ENCODE results near the gene LRRC15. TPM values are rescaled to one million over a fixed set of nuclear protein-coding genes. Genes with fewer than 3 reads are reported as not detected.

LRRC15 gene
- total RNA-seq, 2 experiments from 2014 or later = not detected

GRCh38 chr3:194387276-194387675 is 17.7 kb upstream of the LRRC15 start:
- no peak for DNase-seq (ENCODE audit: low spot score)
- Histone ChIP-seq H3K79me2 (ENCODE audit: insufficient read depth, low read depth, low read length) (no peaks in the 10 kb centered on the region), H3K9me2 (ENCODE audit: insufficient read depth, low read length) (no peaks in the 10 kb centered on the region), H3K4me2 (ENCODE audit: low read length) (no peak overlapping the region), H2AFZ (ENCODE audit: low read length) (no peak overlapping the region), H3K4me3 (ENCODE audit: low read depth, low read length, poor library complexity, severe bottlenecking) (no peak overlapping the region), H3K27ac (ENCODE audit: low read depth, low read length, poor library complexity, severe bottlenecking) (no peak overlapping the region), H3K9me3 (ENCODE audit: low read length) (peaks cover 13% of the 10 kb centered on the region), H4K20me1 (ENCODE audit: insufficient read depth, low read length) (no peaks in the 10 kb centered on the region), H3K36me3 (ENCODE audit: insufficient read depth, low read length) (no peaks in the 10 kb centered on the region), H3K4me1 (ENCODE audit: insufficient read depth, low read length, poor library complexity, severe bottlenecking) (no peaks in the 10 kb centered on the region)
- no TSS peak for BruUV-seq (replicated peaks)
- CTCF ChIA-PET (ENCODE audit: unreplicated experiment) = no interaction called here
- TF ChIP-seq CTCF (conservative IDR thresholded peaks at IDR 0.05; ENCODE audit: low read length) = no peak
- TF ChIP-seq EZH2phosphoT487 (IDR thresholded peaks at IDR 0.05; ENCODE audit: borderline replicate concordance, low read depth, low read length) = no peak
- POLR2A ChIA-PET = no interaction called here
- intact Hi-C loops (cut with micrococcal nuclease; ENCODE audit: unreplicated experiment) = no loop called here

GRCh38 chr3:194386648-194387047 is 17.1 kb upstream of the LRRC15 start:
- Histone ChIP-seq H3K4me2 (ENCODE audit: low read length) (no peak overlapping the region), H3K9me3 (ENCODE audit: low read length) (peaks cover 13% of the 10 kb centered on the region), H3K9me2 (ENCODE audit: insufficient read depth, low read length) (no peaks in the 10 kb centered on the region), H3K79me2 (ENCODE audit: insufficient read depth, low read depth, low read length) (no peaks in the 10 kb centered on the region), H3K36me3 (ENCODE audit: insufficient read depth, low read length) (no peaks in the 10 kb centered on the region), H3K4me3 (ENCODE audit: low read depth, low read length, poor library complexity, severe bottlenecking) (no peak overlapping the region), H2AFZ (ENCODE audit: low read length) (no peak overlapping the region), H3K4me1 (ENCODE audit: insufficient read depth, low read length, poor library complexity, severe bottlenecking) (no peaks in the 10 kb centered on the region), H4K20me1 (ENCODE audit: insufficient read depth, low read length) (no peaks in the 10 kb centered on the region), H3K27ac (ENCODE audit: low read depth, low read length, poor library complexity, severe bottlenecking) (no peak overlapping the region)
- ChIA-PET POLR2A (no interaction called here), CTCF (ENCODE audit: unreplicated experiment) (no interaction called here)
- BruUV-seq (replicated peaks) = no TSS peak
- TF ChIP-seq CTCF (conservative IDR thresholded peaks at IDR 0.05; ENCODE audit: low read length) (no peak), EZH2phosphoT487 (IDR thresholded peaks at IDR 0.05; ENCODE audit: borderline replicate concordance, low read depth, low read length) (no peak)
- no peak for DNase-seq (ENCODE audit: low spot score)
- intact Hi-C loops (cut with micrococcal nuclease; ENCODE audit: unreplicated experiment) = no loop called here

GRCh38 chr3:194386066-194386465 is 16.5 kb upstream of the LRRC15 start:
- Histone ChIP-seq H3K4me1 (ENCODE audit: insufficient read depth, low read length, poor library complexity, severe bottlenecking) (no peaks in the 10 kb centered on the region), H3K4me2 (ENCODE audit: low read length) (no peak overlapping the region), H3K36me3 (ENCODE audit: insufficient read depth, low read length) (no peaks in the 10 kb centered on the region), H3K4me3 (ENCODE audit: low read depth, low read length, poor library complexity, severe bottlenecking) (no peak overlapping the region), H3K79me2 (ENCODE audit: insufficient read depth, low read depth, low read length) (no peaks in the 10 kb centered on the region), H3K9me3 (ENCODE audit: low read length) (peaks cover 7% of the 10 kb centered on the region), H2AFZ (ENCODE audit: low read length) (no peak overlapping the region), H3K9me2 (ENCODE audit: insufficient read depth, low read length) (no peaks in the 10 kb centered on the region), H4K20me1 (ENCODE audit: insufficient read depth, low read length) (no peaks in the 10 kb centered on the region), H3K27ac (ENCODE audit: low read depth, low read length, poor library complexity, severe bottlenecking) (no peak overlapping the region)
- no peak for DNase-seq (ENCODE audit: low spot score)
- BruUV-seq (replicated peaks) = no TSS peak
- ChIA-PET POLR2A (no interaction called here), CTCF (ENCODE audit: unreplicated experiment) (no interaction called here)
- TF ChIP-seq CTCF (conservative IDR thresholded peaks at IDR 0.05; ENCODE audit: low read length) = no peak
- intact Hi-C loops (cut with micrococcal nuclease; ENCODE audit: unreplicated experiment) = no loop called here
